AG10803 (cell line): Measurements from ENCODE around the gene CDC6.

Source experiments
- DNase-seq: peaks from one replicate; pipeline ENCODE4 v3.0.0; 2010; ENCODE audit warnings: low read depth
- H3K4me3 ChIP-seq: 2 replicates; pipeline ENCODE4 v1.5.1; 2011; ENCODE audit warnings: mild to moderate bottlenecking, low read length, control low read depth
- CTCF ChIP-seq: conservative IDR thresholded peaks from 2 replicates; pipeline ENCODE4 v1.5.1; 2011; ENCODE audit warnings: mild to moderate bottlenecking, low read length, control low read depth, inconsistent platforms

CDC6 gene

GRCh38 chr17:40307001-40307730 lies 19.5 kb downstream of the CDC6 start:
- DNase-seq: peak; percentile 84
- no peak overlapping the region for H3K4me3 ChIP-seq
- 0 out of 2 replicates have a peak, but pooled peaks have one; percentile 5 for TF ChIP-seq CTCF

- DNase-seq: no peak
- TF ChIP-seq CTCF: no peak
- no peak overlapping the region for H3K4me3 ChIP-seq
Observed at GRCh38 chr17:40307740-40308239, 20.1 kb downstream of the CDC6 start.

DNA sequence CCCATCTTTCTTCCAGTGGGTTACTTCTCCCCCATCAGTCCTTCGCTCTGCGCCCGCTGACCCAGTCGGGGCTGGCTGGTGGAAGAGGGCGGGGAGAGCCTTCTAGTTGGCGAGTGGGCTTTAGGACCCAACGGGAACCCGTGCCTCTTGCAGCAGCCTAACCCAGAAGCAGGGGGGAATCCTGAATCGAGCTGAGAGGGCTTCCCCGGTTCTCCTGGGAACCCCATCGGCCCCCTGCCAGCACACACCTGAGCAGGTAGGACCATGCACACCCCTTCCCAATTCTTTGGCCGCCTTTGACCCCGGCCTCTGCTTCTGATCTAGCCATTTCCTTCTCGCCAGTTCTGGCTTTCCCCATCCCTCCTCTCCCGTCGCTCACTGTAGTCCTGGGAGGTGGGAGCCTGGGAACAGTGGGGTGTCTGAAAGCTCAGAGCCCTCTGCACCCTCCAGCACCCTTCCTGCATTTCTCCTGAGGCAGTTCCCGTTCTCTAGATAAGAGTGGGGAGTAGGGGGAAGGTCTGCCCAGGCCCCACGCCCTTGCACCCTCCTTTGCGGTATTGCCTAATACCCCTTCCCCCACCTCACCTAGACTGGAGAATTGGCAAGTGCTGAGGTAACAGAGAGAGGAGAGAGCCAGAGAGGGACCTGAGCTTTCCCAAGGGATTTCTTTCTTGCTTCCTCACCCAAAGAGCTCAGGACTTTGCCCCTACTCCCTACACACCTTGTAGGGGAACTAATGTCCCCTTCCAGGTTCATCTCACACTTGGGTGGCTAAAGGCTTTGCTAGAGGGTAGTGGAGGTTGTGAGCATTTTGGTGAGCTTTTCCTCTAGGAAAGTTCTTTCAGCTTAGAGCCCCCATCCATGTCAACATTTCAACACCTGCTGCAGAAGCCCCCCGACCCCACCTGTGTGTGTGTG lies 21.6 kb downstream of the CDC6 start, which contains the start of gene RARA:
TSS of gene RARA (plus strand) at position 150 of the 918 bp plus-strand sequence. CDS start 22,039 bp downstream, outside the sequence.
- DNase-seq: no peak
- peak within 1 kb of the TSS; percentile 56 for H3K4me3 ChIP-seq

DNA sequence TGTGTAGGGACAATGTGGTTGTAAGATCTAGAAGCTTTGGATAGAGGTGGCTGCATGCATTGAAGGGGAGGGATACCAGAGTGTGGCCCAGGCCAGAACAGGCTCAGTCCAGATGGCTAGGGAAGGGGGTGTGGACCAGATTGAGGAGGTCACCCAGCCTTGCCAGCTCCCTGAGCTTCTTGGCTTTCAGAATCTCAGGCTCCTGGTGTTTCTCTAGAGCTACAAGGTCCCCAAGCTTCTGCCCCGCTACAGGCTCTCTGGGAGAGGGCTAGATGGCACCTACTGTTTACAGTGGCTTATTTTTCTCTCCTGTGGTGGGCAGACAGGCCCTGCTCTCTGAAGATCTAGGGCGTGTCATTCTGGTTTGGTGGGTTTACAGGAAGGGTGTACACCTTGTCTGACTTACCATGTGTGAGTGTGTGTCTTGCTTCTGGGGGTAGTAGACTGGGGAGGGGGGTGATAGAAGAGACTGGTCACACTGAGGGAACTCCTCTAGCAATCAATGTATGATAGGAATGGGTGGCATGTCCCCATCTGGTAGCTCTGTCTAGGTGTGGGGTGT lies 22.4 kb downstream of the CDC6 start:
- no peak for TF ChIP-seq CTCF
- no peak for DNase-seq
- H3K4me3 ChIP-seq: peak overlapping the region; percentile 56; the same call in 1 of the 2 replicates

More for the DNA sequence above, 21.6 kb downstream of the CDC6 start, which contains the start of gene RARA:
- no peak for TF ChIP-seq CTCF

DNA sequence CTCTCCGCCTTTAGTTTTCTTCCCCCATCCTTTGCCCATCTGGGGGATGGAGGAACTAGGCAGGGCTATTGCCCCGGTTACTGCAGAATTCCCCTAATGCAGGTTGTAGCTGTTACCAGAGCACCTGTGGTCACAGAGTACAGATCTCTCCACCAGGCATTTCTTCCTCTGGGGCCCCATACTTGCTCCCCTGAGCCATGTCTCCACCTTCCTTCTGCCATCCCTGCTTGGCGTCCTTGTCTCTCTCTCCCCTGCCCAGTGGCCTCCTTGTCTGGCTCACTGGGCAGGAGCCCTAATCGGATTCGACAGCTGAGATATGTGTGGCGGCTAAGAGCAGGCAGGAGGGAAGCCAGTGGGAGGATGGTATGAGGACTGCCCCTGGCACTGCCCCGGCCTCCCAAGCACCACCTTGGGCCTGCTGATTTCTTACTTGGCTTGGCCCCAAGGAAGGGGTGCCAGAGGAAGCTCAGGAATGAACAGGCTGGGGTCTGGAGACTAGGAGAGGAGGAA lies 23.3 kb downstream of the CDC6 start:
- no peak for TF ChIP-seq CTCF
- no peak for DNase-seq
- no peak overlapping the region for H3K4me3 ChIP-seq

DNA sequence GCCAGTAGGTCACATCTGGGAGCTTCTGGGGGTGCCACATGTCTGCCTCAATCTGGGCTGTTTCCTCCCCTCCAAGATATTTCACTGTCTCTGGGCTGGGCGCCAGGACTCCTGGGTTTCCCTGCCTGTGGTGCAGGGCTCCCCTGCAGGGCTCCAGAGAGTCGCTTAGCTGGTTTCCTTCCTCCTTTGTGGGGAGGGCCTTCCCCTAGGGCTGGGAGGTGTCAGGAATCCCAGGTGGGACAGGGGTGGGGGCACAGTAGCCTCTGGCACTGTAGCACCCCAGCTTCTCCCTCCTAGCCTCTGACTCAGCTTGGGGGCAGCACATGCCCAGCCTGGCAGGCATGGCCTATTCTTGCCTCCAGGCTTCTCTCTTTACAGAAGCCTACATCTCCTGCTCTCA lies 23.9 kb downstream of the CDC6 start:
- peak; percentile 28 for TF ChIP-seq CTCF
- DNase-seq: peak; percentile 68
- H3K4me3 ChIP-seq: no peak overlapping the region
